LNCaP clone FGC (cell line): ENCODE results near the gene DHRS1.

Source experiments
- DNase-seq: peaks from one replicate; pipeline ENCODE4 v3.0.0-alpha.2; 2011; ENCODE audit warnings: low read depth
- H3K4me3 ChIP-seq: 2 replicates; pipeline ENCODE4 v1.5.1; 2011; ENCODE audit warnings: mild to moderate bottlenecking, low read depth, low read length, control low read depth
- TF ChIP-seq, protein P1 (sequence below): IDR thresholded peaks from 2 replicates; pipeline ENCODE4 v1.5.1; 2012; ENCODE audit warnings: mild to moderate bottlenecking; ENCODE audit not compliant: control insufficient read depth, insufficient read depth; ENCODE audit errors: extremely low read depth

Gene DHRS1

DNA sequence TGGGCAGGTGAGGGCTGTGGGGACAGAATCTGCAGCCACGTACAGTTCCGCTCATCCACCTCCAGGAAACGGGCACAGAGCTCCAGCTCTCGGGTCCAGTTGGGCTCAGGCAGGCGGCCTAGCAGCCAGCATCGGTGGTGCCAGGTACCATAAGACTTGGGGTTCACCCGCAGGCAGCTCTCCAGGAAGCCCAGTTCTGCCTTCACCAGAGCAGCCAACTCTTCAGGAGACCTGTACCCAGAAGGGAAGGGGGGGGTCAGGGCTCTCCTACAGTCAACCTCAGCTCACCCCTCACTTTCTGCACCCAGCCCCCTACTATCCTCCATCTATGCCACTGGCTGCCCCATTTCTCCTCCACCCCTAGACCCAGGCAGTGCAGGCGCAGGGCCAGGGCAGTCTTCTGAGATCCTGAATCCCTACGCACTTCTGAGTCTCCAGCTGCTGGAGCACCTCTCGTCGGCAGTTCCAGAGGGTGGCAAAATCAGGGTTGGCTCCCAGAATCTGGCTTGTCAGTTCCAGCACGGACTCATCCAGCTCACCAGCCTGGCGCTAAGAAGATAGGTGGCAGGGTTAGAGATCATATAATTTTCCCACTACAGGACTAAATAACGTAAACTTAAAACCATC is 29.6 kb downstream of the DHRS1 start:
- no peak overlapping the region for H3K4me3 ChIP-seq
- no peak for DNase-seq
- TF ChIP-seq, protein P1, sequence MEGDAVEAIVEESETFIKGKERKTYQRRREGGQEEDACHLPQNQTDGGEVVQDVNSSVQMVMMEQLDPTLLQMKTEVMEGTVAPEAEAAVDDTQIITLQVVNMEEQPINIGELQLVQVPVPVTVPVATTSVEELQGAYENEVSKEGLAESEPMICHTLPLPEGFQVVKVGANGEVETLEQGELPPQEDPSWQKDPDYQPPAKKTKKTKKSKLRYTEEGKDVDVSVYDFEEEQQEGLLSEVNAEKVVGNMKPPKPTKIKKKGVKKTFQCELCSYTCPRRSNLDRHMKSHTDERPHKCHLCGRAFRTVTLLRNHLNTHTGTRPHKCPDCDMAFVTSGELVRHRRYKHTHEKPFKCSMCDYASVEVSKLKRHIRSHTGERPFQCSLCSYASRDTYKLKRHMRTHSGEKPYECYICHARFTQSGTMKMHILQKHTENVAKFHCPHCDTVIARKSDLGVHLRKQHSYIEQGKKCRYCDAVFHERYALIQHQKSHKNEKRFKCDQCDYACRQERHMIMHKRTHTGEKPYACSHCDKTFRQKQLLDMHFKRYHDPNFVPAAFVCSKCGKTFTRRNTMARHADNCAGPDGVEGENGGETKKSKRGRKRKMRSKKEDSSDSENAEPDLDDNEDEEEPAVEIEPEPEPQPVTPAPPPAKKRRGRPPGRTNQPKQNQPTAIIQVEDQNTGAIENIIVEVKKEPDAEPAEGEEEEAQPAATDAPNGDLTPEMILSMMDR: no peak

DNA sequence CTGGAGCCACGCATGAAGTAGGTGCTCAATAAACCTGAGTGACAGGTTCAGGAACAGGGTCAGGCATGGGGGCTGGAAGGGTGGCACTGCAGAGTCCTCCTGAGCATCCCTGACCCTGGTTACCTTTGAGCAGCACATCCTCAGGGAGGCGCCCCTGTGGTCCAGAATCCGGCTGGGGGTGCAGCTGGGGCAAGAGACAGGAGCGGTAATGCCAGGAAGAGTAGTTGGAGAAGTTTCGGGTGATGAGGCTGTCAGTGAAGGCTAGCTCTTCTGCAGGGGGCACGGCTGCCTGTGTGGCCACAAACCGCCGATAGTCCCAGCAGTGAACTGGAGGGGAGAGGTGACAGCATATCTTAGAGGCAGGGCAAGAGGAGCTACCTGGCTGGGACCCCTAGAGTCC is 30.2 kb downstream of the DHRS1 start:
- DNase-seq: no peak
- H3K4me3 ChIP-seq: no peak overlapping the region
- TF ChIP-seq, protein P1: no peak

DNA sequence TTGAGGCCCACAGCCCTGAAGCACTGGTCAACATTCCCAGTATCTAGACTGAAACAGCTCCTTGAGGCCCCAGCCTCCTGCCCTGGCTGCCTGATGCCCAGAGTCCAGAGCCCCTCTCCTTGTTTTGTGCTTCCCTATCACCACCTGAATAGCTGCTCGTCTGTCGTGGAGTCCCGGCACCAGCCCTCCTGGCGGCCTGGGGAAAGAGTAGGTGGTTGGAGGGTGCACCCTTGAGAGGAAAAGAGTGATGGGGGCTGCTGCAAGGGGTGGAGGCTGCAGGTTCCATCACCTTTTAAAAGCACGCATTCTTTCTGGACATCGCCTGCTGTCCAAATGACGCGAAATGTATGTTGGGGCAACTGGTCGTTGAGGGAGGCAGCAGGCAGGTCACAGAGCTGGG is 31.4 kb downstream of the DHRS1 start:
- TF ChIP-seq, protein P1: no peak
- no peak for DNase-seq
- H3K4me3 ChIP-seq: no peak overlapping the region

DNA sequence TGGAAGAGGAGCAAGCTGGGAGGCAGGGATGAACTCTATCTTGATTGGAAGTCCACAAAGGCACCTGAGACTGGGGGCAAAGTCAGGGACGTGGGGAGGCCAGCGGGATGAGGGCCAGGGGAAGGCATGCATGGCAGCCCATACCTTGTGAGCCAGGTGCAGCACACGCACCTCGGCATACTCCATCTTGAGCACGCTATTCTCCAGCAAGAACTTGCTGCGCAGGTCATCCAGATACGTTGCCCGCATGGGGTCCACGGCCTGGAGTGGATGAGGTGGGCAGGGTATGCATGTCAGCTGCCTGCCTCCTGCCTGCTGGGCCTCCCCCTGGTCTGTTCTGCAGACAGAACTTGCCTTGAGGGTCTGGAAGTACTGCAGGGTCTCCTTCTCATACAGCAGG is 32.1 kb downstream of the DHRS1 start:
- H3K4me3 ChIP-seq: no peak overlapping the region
- TF ChIP-seq, protein P1: no peak
- no peak for DNase-seq

DNA sequence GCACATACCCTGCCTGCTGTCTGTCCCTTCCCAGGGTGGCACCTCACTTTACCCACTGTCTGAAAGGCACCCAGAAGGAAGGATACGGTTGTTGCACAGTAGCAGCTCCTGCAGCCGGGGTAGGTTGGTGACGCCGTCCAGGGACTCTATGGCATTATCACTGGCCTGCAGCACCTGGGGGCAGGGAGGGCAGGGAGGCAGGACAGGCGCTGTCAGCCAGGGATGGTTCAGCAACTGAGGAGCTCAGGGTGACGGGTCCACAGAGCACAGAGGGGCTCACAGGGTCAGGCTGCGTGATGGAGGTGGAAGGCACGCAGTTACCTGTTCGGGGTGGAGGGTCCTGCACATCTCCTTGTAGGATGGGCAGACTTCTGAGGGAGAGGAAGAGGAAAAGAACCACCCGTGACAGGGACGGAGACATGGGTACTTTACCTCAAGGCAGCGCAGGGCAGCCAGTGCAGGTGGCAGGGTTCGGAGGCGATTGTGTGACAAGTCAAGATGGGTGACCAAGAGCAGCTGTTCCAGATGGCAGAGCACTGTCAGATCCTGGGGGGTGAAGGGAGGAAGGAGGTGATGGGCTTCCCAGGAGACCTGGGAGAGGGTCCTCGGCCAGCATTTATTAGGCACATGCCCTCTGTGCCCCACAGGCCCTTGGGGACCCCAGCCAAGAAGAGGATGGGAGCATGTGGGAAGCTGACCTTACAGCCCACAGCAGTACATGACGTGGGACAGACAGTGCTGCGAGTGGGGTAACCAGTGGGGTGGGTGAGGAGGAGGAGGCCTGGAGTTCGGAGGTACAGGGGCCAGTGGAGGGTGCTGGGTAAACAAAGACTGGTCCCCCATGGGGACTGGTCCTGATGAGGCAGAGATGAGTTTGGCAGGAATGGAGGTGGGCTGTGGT is 33.0 kb downstream of the DHRS1 start:
- TF ChIP-seq, protein P1: no peak
- H3K4me3 ChIP-seq: no peak overlapping the region
- DNase-seq: no peak

DNA sequence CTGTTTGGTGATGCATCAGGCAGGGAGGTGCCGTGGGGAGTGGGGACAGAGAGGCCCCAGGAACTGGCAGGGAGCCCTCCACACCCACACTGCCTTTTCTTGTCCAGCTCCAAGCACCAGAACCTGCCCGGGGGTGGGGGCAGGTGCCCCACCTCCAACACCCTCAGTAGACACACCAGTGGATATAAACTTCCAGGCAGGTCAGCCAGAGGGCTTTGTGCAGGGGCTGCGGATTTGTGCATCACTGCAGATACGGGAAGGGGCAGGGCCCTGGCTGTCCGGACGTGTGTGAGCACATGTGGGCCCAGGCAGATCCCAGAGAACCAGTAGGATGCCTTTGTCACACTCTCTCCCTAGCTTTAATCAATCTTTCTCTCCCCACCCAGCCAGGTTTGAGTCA is 35.3 kb downstream of the DHRS1 start:
- TF ChIP-seq, protein P1: no peak
- no peak overlapping the region for H3K4me3 ChIP-seq
- no peak for DNase-seq

DNA sequence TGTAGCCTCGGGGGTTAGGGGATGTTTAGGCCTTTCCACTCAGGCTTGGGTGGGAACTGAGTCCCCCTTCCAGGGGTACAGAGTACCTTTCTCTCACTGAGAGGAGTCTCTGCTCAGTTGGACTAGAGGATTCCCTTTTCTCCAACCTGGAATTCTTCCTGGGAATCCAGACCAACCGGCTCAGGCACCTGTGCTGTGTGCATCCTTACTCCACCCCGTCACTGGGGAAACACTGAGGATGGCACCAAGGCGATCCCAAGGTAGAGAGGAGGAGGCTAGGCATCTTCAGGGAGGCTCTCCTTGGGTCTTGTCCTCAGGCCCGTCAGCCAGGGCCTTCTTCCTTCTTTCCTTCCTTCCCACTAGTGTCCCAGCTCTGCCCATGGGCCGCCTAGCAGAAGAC is 35.7 kb downstream of the DHRS1 start:
- no peak for DNase-seq
- no peak overlapping the region for H3K4me3 ChIP-seq
- TF ChIP-seq, protein P1: no peak
